ENCODE results near the gene STT3B.

DNA sequence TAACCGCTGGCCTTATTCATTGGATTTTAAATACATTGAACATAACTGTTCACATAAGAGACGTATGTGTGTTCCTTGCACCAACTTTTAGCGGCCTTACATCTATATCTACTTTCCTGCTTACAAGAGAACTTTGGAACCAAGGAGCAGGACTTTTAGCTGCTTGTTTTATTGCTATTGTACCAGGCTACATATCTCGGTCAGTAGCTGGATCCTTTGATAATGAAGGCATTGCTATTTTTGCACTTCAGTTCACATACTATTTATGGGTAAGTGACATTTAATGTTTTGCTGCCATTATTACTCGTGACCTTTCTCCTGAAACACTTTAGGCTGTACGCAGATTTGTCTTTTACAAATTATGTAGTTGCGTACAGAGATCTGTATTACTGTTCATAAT is 47.1 kb downstream of the STT3B start:
- TF ChIP-seq POLR2A (IDR thresholded peaks at IDR 0.05; ENCODE audit: low read depth, low read length) = no peak
- TF ChIP-seq POLR2AphosphoS5 (IDR thresholded peaks at IDR 0.05; ENCODE audit: low read depth, low read length) = no peak

Measured in GM12892 (cell line).